Activated naive CD4-positive, alpha-beta T cell treated with anti-CD3 and anti-CD28 coated beads, Interleukin-2, amount 50 U/mL, for 24 hours (primary cell): Measurements from ENCODE around the gene ARHGAP26.

Experiments
- H3K27ac Mint-ChIP-seq: one replicate; pipeline ENCODE4 v1.8.0; 2021; ENCODE audit warnings: mild to moderate bottlenecking, mixed read lengths
- H3K27me3 Mint-ChIP-seq: one replicate; pipeline ENCODE4 v1.8.0; 2021; ENCODE audit warnings: mixed read lengths
- H3K36me3 Mint-ChIP-seq: one replicate; pipeline ENCODE4 v1.8.0; 2021; ENCODE audit warnings: mixed read lengths
- H3K4me1 Mint-ChIP-seq: one replicate; pipeline ENCODE4 v1.8.0; 2021; ENCODE audit warnings: mixed read lengths
- H3K4me3 Mint-ChIP-seq: one replicate; pipeline ENCODE4 v1.8.0; 2021; ENCODE audit warnings: mild to moderate bottlenecking, mixed read lengths
- H3K9me3 Mint-ChIP-seq: one replicate; pipeline ENCODE4 v1.8.0; 2021; ENCODE audit warnings: mixed read lengths

The ARHGAP26 gene

GRCh38 chr5:142852416-142853198 is 82.4 kb downstream of the ARHGAP26 start:
- Mint-ChIP-seq H3K36me3 (no peaks in the 10 kb centered on the region), H3K27me3 (no peaks in the 10 kb centered on the region), H3K4me1 (peaks cover 46% of the 10 kb centered on the region), H3K9me3 (no peaks in the 10 kb centered on the region), H3K27ac (no peak overlapping the region), H3K4me3 (no peak overlapping the region)

- H3K36me3 Mint-ChIP-seq: no peaks in the 10 kb centered on the region
- H3K27me3 Mint-ChIP-seq: no peaks in the 10 kb centered on the region
- H3K4me1 Mint-ChIP-seq: peaks cover 37% of the 10 kb centered on the region
- no peaks in the 10 kb centered on the region for H3K9me3 Mint-ChIP-seq
- no peak overlapping the region for H3K27ac Mint-ChIP-seq
- H3K4me3 Mint-ChIP-seq: no peak overlapping the region
These were observed 83.5 kb downstream of the ARHGAP26 start for GRCh38 chr5:142853682-142854081.

GRCh38 chr5:142856269-142856782 is 86.1 kb downstream of the ARHGAP26 start:
- Mint-ChIP-seq H3K4me3 (no peak overlapping the region), H3K36me3 (no peaks in the 10 kb centered on the region), H3K27ac (no peak overlapping the region), H3K27me3 (no peaks in the 10 kb centered on the region), H3K9me3 (no peaks in the 10 kb centered on the region), H3K4me1 (peaks cover 34% of the 10 kb centered on the region)

- H3K4me1 Mint-ChIP-seq: peaks cover 29% of the 10 kb centered on the region
- no peaks in the 10 kb centered on the region for H3K36me3 Mint-ChIP-seq
- no peaks in the 10 kb centered on the region for H3K27me3 Mint-ChIP-seq
- H3K9me3 Mint-ChIP-seq: no peaks in the 10 kb centered on the region
- no peak overlapping the region for H3K4me3 Mint-ChIP-seq
- H3K27ac Mint-ChIP-seq: no peak overlapping the region
These were observed 87.2 kb downstream of the ARHGAP26 start for GRCh38 chr5:142857405-142857804.

GRCh38 chr5:142859037-142859436 is 88.9 kb downstream of the ARHGAP26 start:
- no peak overlapping the region for H3K27ac Mint-ChIP-seq
- H3K27me3 Mint-ChIP-seq: no peaks in the 10 kb centered on the region
- peaks cover 33% of the 10 kb centered on the region for H3K4me1 Mint-ChIP-seq
- H3K36me3 Mint-ChIP-seq: no peaks in the 10 kb centered on the region
- H3K9me3 Mint-ChIP-seq: no peaks in the 10 kb centered on the region
- H3K4me3 Mint-ChIP-seq: no peak overlapping the region

- Mint-ChIP-seq H3K9me3 (no peaks in the 10 kb centered on the region), H3K4me3 (no peak overlapping the region), H3K4me1 (peaks cover 42% of the 10 kb centered on the region), H3K27me3 (no peaks in the 10 kb centered on the region), H3K36me3 (no peaks in the 10 kb centered on the region), H3K27ac (no peak overlapping the region)
These were observed 90.1 kb downstream of the ARHGAP26 start for GRCh38 chr5:142860270-142860669.

GRCh38 chr5:142861011-142861410 is 90.8 kb downstream of the ARHGAP26 start:
- H3K4me3 Mint-ChIP-seq: no peak overlapping the region
- no peak overlapping the region for H3K27ac Mint-ChIP-seq
- H3K27me3 Mint-ChIP-seq: no peaks in the 10 kb centered on the region
- no peaks in the 10 kb centered on the region for H3K9me3 Mint-ChIP-seq
- no peaks in the 10 kb centered on the region for H3K36me3 Mint-ChIP-seq
- peaks cover 42% of the 10 kb centered on the region for H3K4me1 Mint-ChIP-seq

GRCh38 chr5:142862594-142862993 is 92.4 kb downstream of the ARHGAP26 start:
- Mint-ChIP-seq H3K36me3 (no peaks in the 10 kb centered on the region), H3K4me1 (peaks cover 45% of the 10 kb centered on the region), H3K27me3 (no peaks in the 10 kb centered on the region), H3K9me3 (no peaks in the 10 kb centered on the region), H3K4me3 (no peak overlapping the region), H3K27ac (peak overlapping the region; percentile 31)

- H3K27me3 Mint-ChIP-seq: no peaks in the 10 kb centered on the region
- peaks cover 41% of the 10 kb centered on the region for H3K4me1 Mint-ChIP-seq
- no peaks in the 10 kb centered on the region for H3K9me3 Mint-ChIP-seq
- no peak overlapping the region for H3K4me3 Mint-ChIP-seq
- H3K27ac Mint-ChIP-seq: peak overlapping the region; percentile 71
- no peaks in the 10 kb centered on the region for H3K36me3 Mint-ChIP-seq
These were observed 93.7 kb downstream of the ARHGAP26 start for GRCh38 chr5:142863856-142864255.

- H3K4me1 Mint-ChIP-seq: peaks cover 38% of the 10 kb centered on the region
- H3K27me3 Mint-ChIP-seq: no peaks in the 10 kb centered on the region
- H3K36me3 Mint-ChIP-seq: no peaks in the 10 kb centered on the region
- H3K9me3 Mint-ChIP-seq: no peaks in the 10 kb centered on the region
- H3K4me3 Mint-ChIP-seq: no peak overlapping the region
- peak overlapping the region; percentile 71 for H3K27ac Mint-ChIP-seq
These were observed 94.4 kb downstream of the ARHGAP26 start for GRCh38 chr5:142864290-142865260.

GRCh38 chr5:142865631-142866030 is 95.5 kb downstream of the ARHGAP26 start:
- no peak overlapping the region for H3K4me3 Mint-ChIP-seq
- no peaks in the 10 kb centered on the region for H3K9me3 Mint-ChIP-seq
- H3K27me3 Mint-ChIP-seq: no peaks in the 10 kb centered on the region
- peaks cover 35% of the 10 kb centered on the region for H3K4me1 Mint-ChIP-seq
- no peaks in the 10 kb centered on the region for H3K36me3 Mint-ChIP-seq
- H3K27ac Mint-ChIP-seq: no peak overlapping the region

- Mint-ChIP-seq H3K27me3 (no peaks in the 10 kb centered on the region), H3K4me3 (no peak overlapping the region), H3K9me3 (no peaks in the 10 kb centered on the region), H3K27ac (no peak overlapping the region), H3K4me1 (peaks cover 26% of the 10 kb centered on the region), H3K36me3 (no peaks in the 10 kb centered on the region)
These were observed 96.5 kb downstream of the ARHGAP26 start for GRCh38 chr5:142866563-142867275.

GRCh38 chr5:142869886-142870285 is 99.7 kb downstream of the ARHGAP26 start:
- peaks cover 7% of the 10 kb centered on the region for H3K4me1 Mint-ChIP-seq
- H3K9me3 Mint-ChIP-seq: no peaks in the 10 kb centered on the region
- no peak overlapping the region for H3K4me3 Mint-ChIP-seq
- H3K27me3 Mint-ChIP-seq: no peaks in the 10 kb centered on the region
- no peak overlapping the region for H3K27ac Mint-ChIP-seq
- H3K36me3 Mint-ChIP-seq: no peaks in the 10 kb centered on the region

- H3K4me1 Mint-ChIP-seq: peaks cover 4% of the 10 kb centered on the region
- no peak overlapping the region for H3K4me3 Mint-ChIP-seq
- H3K36me3 Mint-ChIP-seq: no peaks in the 10 kb centered on the region
- no peak overlapping the region for H3K27ac Mint-ChIP-seq
- no peaks in the 10 kb centered on the region for H3K27me3 Mint-ChIP-seq
- no peaks in the 10 kb centered on the region for H3K9me3 Mint-ChIP-seq
These were observed 100.6 kb downstream of the ARHGAP26 start for GRCh38 chr5:142870532-142871362.
